GM18498 (cell line): ENCODE results near the gene UST.
"Not testable (repeated sequence)": the region's sequence is repeated elsewhere in the genome, so short reads cannot be mapped to it uniquely, and the experiment has no call there.

Experiments used
- ATAC-seq: cut with Tn5 transposase; IDR thresholded peaks from one replicate; pipeline ENCODE4 v1.9.1; 2021; ENCODE audit warnings: mild to moderate bottlenecking, moderate library complexity; ENCODE audit not compliant: unreplicated experiment

UST gene

DNA sequence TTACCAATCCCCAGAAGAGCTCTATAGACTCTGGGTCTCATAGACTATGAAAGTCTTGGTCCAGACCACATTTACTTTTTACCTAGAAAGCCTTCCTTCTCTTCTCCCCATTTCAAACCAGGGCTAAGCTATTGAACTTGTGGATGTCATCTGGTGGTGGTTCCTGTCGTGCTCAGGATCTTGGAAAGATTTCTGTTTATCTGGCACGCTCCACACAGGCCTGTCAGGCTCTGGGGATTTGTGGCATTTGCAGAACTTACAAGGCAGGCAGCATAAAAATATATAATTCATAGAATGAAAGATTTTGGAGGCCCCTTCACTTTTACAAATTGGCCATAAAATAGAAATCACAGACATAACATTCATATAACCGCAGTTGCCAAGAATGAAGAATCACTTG, 188.1 kb downstream of the UST start:
- ATAC-seq = no peak

DNA sequence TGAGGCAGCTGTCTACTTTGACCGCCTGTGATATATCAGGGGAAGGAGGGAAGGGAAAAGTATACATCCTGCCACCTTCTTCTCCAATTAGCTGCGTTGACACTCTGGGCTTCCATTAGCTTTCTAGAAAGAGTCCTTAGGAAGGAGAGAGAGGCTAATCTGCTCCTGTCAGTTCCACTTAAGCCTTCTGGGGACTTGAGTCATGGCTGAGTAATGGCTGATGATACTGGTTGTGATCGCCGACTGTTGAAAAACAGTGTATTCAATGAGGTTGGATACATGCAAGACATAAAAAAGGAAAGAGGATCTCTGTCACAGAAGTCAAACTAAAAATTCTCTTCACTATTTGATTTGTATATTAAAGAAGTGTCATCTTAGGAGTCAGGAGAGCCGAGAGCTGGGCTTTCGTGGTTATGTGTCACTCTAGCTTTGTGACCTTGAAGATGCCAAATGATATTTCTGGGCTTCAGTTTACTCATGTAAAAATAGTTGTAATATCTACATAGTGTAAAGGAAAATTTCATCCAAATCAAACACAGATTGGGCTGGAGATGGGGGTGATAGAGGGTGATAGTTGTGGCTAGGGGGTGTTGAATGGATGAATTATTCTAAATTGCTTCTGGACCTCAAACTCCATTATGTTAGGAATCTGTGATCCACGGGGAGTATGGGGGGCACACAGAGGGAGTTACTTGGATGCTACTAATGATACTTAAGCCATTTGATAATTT, 189.0 kb downstream of the UST start:
- no peak for ATAC-seq

- no peak for ATAC-seq
These were observed 196.6 kb downstream of the UST start for GRCh38 chr6:148943451-148943850.

DNA sequence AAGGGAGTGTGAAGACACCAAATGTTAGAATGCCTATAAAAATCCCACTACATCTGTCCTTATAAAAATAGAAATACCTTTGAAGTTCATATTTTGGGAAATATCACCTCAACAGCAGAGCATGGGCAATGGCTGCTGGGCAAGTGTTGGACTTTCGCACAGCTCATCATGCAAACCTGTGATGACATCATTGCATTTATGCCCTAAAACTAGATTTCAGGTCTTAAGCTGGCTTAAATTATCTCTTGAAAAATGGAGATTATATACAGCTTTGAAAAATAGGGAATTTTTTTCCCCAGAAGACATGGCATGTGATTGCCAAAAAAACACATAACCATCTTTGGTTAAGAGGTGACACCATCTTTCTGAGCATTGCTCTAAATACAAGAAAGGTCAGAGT, 197.8 kb downstream of the UST start:
- no peak for ATAC-seq

- no peak for ATAC-seq
These were observed 198.6 kb downstream of the UST start for GRCh38 chr6:148945301-148946021.

GRCh38 chr6:148947621-148948444, 201.0 kb downstream of the UST start:
- peak; percentile 61 for ATAC-seq

- ATAC-seq = no peak
These were observed 204.8 kb downstream of the UST start for GRCh38 chr6:148951662-148952061.

DNA sequence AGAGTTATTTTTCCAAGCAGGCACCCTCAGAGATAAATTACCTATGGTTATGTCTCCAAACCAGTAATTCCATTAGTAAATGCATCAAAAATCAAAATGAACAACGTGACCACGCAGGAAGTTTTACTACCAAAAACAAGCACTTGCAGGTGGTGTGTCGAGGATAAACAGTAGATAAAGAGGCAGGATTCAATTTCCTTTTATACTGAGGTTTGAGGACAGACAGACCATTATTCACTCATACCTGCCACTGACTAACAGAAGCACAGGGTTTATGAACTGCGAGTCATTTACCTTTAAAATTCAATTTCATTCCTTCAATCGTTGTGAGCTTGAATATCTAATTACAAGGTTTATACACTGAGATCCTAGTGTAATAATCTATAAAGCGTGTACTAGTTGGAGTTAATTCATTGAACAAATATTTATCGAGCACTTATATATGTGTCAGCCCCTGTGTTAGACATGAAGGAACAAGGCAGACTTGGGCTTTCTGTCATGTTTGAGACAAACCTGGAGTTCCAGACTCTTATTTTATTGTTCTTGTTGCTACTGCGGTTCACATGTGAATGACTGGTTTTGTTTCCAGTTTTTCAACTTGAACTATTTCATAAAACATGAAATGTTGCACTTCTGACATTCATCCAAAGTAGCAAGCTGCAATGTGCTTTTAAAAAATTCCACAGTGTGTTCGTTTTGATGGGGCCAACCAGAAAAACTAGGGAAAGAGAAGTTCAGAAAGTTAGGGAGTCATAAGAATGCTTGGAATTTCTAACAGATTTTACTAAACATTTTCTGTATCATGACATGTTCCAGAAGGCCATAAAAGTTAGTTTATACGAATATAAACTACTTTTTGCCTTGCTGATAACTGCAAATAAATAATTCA, 205.6 kb downstream of the UST start:
- no peak for ATAC-seq

- ATAC-seq = no peak
These were observed 207.6 kb downstream of the UST start for GRCh38 chr6:148954461-148954860.

DNA sequence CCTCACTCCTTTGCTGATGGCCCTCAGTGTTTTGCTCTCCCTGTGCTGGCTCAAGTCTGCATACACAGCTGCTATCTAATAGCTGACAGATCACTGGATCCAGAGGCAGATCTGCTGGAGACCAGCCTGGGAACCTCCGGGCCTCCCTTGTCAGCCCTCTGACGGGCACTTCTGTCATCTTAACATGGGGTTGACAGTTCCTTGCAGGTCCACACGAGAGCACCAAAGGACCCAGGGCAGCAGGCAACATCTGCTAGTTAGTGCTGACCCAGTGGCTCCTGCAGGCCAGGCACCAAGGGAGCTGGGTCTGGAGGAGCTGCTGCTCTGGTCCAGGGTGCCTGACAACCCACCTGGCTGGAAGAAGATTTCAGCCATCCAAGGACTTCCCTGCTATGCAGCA, 208.1 kb downstream of the UST start:
- no peak for ATAC-seq

DNA sequence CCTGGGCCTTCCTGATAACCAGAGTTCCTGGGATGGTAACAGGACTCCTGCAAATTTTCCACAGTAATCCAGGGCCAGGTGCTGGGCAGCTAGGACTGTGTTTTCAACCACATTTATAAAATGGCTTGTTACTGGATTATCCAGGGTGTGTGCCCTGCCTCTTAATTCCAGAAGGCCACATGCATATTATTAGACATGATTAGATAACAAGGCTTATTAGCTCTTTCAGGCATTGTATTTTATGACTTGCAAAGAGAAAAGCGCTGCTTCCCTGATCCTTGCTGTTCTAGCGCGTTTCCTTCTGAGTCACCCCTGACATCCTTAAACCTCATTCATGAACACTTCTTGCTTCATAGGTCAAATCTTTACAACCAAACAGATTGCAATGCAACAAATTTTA, 208.6 kb downstream of the UST start:
- ATAC-seq = no peak

DNA sequence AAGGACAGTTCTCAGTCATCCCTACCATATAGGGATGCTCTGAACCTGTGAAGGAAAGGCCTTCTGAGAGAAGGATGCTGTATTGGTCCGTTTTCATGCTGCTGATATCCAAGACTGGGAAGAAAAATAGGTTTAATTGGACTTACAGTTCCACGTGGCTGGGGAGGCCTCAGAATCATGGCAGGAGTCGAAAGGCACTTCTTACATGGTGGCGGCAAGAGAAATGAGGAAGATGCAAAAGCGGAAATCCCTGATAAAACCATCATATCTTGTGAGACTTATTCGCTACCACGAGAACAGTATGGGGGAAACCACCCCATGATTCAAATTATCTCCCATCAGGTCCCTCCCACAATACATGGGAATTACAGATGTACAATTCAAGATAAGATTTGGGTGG, 209.3 kb downstream of the UST start:
- not testable (repeated sequence) for ATAC-seq

DNA sequence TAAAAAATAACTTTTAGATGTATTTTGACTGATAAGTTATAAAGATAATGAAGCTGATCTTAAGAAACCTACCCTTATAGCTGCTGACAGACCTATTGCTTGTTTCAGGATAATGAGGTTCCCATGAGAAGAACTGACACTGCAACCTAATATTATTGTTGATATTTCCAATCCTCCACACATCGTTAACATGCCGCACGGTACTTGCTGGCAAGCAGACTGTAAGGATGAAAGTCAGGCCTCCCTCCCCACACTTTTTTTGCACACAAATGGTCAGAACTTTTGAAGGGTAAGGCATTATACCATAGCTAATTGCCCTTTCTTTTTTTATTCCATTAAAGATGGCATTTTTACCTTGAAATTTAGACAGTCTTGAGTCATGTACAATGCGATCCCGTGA, 210.9 kb downstream of the UST start:
- ATAC-seq = no peak

GRCh38 chr6:148959008-148959407, 212.2 kb downstream of the UST start:
- ATAC-seq = no peak

DNA sequence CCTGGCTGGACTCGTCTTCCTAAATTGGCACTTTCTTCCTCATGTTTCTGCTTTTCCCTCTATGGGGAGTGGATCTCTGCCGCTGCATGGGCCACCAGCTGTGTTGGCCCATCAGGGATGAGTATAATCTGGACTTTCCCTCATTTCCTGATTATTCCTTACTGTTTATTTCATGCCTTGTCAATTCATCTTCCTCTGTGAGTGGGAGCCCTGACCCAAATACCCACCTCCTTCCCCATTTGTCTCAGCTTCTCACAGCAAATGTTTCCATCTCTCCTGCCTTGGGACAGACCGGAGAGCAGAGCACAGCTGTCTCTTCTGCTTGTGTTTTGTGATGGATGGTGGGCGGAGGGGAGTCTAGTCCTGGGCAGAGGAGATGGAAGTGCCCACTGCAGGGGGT, 212.7 kb downstream of the UST start:
- no peak for ATAC-seq

DNA sequence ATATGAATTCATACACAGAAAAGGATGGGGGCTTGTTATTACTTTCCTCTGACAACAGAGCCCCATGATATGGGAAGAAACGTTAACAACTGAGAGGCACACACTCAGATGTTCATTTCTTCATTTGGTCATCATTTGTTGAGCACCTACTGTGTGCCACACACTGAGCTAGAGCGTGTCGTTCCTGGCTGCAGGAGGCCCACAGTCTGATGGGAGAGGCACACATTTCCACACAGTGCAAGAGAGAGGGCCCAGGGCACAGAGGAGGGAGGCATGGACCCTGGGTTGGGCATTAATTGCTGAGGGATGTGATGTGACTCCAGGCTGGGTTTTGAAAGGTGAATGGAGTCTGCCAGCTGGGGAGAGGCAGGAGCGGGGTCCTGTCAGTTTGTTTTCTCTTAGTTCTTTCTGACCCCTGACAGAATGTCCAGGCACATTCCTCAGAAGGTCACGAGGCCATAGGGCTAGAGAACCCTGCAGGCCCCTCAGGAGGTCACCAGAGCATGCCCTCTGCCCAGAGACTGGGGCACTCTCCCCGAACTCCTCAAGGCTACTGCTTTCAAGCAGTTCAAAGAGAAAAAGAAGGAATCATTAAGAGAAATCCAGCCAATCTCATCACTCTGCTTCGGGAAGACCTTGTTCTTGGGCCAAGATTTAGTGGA, 216.2 kb downstream of the UST start:
- no peak for ATAC-seq

GRCh38 chr6:148963738-148964137, 216.9 kb downstream of the UST start:
- ATAC-seq = no peak

- no peak for ATAC-seq
These were observed 217.6 kb downstream of the UST start for GRCh38 chr6:148964467-148964866.

DNA sequence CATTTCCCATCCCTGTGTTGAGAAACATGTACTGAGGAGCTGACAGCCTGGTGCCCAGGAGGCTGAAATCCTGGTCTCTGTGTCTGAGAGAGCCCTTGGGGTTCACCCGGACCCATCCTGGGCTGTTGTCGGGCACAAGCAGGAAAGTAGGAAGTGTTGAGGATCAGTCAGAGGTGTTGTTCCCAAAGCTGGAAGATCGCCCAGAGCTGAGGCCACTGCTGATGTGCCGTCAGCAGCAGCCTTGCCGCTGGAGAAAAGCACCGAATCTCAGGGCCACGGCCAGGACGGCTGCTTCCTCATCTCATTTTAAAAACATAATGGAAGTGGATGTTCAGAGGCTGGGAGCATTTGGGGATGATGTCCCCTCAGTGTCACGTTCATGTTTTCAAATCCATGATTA, 218.5 kb downstream of the UST start:
- no peak for ATAC-seq

- no peak for ATAC-seq
These were observed 220.2 kb downstream of the UST start for GRCh38 chr6:148967011-148967520.
